HCEC 1CT (cell line): ENCODE results near the gene BAG3.
"Not testable (repeated sequence)": the region's sequence is repeated elsewhere in the genome, so short reads cannot be mapped to it uniquely, and the experiment has no call there.

Experiments
- DNase-seq: peaks from one replicate; pipeline ENCODE4 v3.0.0-alpha.2; 2017

Gene BAG3

DNA sequence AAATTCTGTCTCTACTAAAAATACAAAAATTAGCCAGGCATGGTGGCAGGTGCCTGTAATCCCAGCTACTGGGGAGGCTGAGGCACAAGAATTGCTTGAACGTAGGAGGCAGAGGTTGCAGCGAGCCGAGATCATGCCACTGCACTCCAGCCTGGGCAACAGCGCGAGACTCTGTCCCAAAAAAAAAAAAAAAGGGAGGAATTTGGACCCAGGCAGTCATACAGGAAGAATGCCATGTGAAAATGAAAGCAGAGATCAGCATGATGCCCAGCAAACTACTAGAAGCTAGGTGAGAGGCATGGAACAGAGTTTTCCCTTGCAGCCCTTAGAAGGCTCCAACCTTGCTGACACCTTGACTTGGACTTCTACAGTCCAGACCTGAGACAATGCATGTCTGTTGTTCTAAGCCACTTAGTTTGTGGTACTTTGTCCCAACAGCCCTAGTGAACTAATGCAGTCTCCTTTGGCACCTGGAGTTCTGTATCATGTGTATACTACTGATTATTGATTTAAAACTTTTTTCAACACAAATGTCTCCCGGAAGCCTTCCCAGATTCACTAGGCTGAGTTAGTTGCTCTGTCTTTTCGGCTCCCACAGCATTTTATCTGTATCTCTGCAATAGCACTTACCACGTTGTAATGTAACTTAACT is 10.2 kb upstream of the BAG3 start:
- DNase-seq: no peak

- DNase-seq: no peak
Observed at GRCh38 chr10:119642556-119643111, 8.5 kb upstream of the BAG3 start.

- DNase-seq: no peak
Observed at GRCh38 chr10:119643306-119644204, 7.6 kb upstream of the BAG3 start.

- DNase-seq: no peak
Observed at GRCh38 chr10:119644205-119644814, 6.9 kb upstream of the BAG3 start.

- no peak for DNase-seq
Observed at GRCh38 chr10:119644994-119645393, 6.2 kb upstream of the BAG3 start.

DNA sequence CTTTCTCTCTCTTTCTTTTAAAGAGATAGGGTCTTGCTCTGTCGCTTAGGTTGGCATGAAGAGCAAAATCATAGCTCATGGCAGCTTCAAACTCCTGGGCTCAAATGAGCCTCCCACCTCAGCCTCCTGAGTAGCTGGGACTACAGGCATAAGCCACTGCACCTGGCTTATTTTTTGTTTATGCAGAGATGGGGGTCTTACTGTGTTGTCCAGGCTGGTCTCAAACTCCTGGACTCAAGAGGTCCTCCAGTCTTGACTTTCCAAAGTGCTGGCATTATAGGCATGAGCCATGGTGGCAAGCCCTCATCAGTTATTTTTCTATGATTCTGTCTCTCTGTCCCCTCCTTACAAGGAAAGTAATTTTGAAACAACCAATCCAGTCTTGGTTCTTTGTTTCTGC is 1.1 kb upstream of the BAG3 start:
- DNase-seq: no peak

GRCh38 chr10:119651514-119652360 is 557 bp downstream of the BAG3 start:
- DNase-seq: no peak

DNA sequence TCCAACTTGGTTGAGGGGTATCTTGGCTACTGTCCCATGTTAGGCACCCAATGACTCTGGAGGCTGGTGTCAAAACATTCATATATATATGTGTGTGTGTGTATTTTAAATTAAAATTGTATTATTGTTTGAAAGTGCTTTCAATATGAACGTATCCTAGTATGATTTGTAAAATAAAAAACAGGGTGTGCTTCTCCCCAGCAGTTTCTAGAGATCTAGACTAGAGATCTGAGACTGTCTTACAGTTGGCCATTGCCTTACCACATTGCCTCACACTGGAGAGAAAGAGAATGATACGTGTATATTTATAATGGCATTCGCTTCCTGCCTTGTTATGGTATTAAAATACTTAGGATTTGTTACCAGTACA is 1.2 kb downstream of the BAG3 start:
- DNase-seq: peak; percentile 88

DNA sequence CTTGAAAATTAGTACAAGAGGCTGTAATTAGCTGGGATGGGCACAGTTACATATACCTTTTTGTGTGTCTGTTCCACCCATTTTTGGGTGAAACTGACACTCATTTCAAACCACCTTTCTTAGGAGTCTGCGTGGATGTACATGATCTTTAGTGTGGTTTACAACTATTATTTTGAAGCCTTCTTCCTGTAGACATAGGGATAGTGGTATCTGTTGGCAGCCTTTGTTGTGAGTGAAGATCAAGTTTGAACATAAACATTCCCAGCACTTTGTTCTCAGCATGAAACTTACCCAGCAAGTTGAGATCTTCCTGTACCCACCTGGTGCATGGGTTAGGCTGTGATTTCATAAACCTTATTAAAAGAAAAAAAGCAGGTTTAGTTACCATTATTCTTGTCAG is 2.0 kb downstream of the BAG3 start:
- DNase-seq: no peak

GRCh38 chr10:119653916-119654315 is 2.7 kb downstream of the BAG3 start:
- no peak for DNase-seq

- no peak for DNase-seq
Observed at GRCh38 chr10:119654540-119654939, 3.4 kb downstream of the BAG3 start.

- DNase-seq: peak; percentile 80
Observed at GRCh38 chr10:119655566-119656001, 4.4 kb downstream of the BAG3 start.

DNA sequence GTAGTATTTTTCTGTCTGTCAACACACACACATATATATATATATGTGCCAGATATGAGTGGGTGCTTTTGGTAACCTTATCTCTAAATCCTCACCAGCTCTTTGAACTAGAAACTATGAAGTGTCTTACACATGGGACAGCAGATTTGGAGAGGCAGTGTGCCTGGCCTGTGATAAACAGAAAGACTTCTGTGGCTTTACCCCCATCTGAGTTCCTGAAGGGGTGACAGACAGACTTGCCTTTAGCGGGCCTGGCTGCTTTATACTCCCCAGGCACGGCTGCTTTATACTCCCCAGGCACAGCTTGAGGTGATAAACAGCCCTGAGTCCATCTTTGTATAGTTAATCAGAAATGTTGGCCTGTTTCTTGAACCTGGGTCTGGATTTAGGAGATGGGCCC is 5.6 kb downstream of the BAG3 start:
- no peak for DNase-seq

- no peak for DNase-seq
Observed at GRCh38 chr10:119657725-119658124, 6.5 kb downstream of the BAG3 start.

- DNase-seq: peak; percentile 94
Observed at GRCh38 chr10:119658274-119658673, 7.1 kb downstream of the BAG3 start.

GRCh38 chr10:119659951-119660350 is 8.8 kb downstream of the BAG3 start:
- DNase-seq: no peak

- DNase-seq: not testable (repeated sequence)
Observed at GRCh38 chr10:119662076-119662605, 11.0 kb downstream of the BAG3 start.

- peak; percentile 32 for DNase-seq
Observed at GRCh38 chr10:119663866-119664698, 12.9 kb downstream of the BAG3 start.

GRCh38 chr10:119665901-119666708 is 14.9 kb downstream of the BAG3 start:
- peak; percentile 77 for DNase-seq

GRCh38 chr10:119666709-119667004 is 15.5 kb downstream of the BAG3 start:
- DNase-seq: no peak
